Loucy (cell line): ENCODE data around the gene PARP15.

Experiments used
- EZH2phosphoT487 ChIP-seq: fragments of 200-600 bp; IDR thresholded peaks from 2 replicates; pipeline ENCODE4 v1.6.1; 2018; ENCODE audit warnings: antibody characterized with exemption, mild to moderate bottlenecking, moderate library complexity, borderline replicate concordance
- TF ChIP-seq, protein P1 (sequence below): fragments of 200-600 bp; sonication (generic); conservative IDR thresholded peaks from 2 replicates; pipeline ENCODE4 v1.5.1; 2014; ENCODE audit warnings: mild to moderate bottlenecking, antibody characterized with exemption, low read length

DNA sequence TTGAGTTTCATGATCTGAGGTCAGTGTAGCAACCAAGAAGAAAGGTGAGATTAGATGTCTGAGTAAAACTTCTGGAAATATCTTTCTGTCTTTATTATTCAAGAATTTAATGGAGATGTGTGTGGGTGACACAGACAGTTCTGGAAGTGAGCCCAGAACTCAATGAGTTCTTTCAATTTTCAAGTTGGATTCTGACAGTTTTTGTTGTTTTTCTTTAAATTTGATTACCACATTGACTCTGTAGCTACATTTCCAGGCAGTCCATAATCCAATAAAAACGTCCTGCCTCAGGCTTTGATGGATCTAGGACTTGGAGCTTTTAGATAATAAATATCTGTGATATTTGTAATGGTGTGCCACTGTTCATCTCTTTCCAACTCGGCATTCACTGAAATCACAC, 99.3 kb downstream of the PARP15 start:
- TF ChIP-seq, protein P1, sequence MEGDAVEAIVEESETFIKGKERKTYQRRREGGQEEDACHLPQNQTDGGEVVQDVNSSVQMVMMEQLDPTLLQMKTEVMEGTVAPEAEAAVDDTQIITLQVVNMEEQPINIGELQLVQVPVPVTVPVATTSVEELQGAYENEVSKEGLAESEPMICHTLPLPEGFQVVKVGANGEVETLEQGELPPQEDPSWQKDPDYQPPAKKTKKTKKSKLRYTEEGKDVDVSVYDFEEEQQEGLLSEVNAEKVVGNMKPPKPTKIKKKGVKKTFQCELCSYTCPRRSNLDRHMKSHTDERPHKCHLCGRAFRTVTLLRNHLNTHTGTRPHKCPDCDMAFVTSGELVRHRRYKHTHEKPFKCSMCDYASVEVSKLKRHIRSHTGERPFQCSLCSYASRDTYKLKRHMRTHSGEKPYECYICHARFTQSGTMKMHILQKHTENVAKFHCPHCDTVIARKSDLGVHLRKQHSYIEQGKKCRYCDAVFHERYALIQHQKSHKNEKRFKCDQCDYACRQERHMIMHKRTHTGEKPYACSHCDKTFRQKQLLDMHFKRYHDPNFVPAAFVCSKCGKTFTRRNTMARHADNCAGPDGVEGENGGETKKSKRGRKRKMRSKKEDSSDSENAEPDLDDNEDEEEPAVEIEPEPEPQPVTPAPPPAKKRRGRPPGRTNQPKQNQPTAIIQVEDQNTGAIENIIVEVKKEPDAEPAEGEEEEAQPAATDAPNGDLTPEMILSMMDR, result no peak
- no peak for TF ChIP-seq EZH2phosphoT487
